ENCODE measurements around the gene DOCK2.

DNA sequence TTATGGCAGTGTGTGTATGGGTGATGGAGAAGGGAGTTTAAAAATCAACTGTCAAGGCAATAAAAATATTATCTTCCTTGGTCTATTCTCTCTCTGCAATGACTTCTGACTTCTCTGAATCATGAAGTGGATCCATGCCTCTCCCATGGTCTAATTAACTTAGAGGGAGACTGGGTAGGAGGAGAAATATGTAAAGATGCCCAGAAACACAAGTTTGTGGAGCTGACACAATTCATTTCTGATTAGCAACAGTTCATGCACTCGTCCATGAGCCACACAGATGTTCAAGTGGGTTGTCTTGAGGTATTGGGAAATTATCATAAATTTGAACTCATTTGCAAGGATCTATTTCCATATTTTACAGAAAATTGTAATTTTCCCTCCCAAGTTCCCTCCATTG is 305.1 kb downstream of the DOCK2 start:
- TF ChIP-seq POLR2A (IDR thresholded peaks at IDR 0.05; ENCODE audit: low read depth, low read length) (no peak), EZH2 (IDR thresholded peaks at IDR 0.05; ENCODE audit: borderline replicate concordance, low read depth, low read length, severe bottlenecking) (no peak), FOS (IDR thresholded peaks at IDR 0.05; ENCODE audit: borderline replicate concordance, insufficient read depth, low read length) (no peak), POLR2AphosphoS5 (IDR thresholded peaks at IDR 0.05; ENCODE audit: insufficient read depth, low read depth, low read length) (no peak), GATA2 (IDR thresholded peaks at IDR 0.05; ENCODE audit: insufficient read depth, insufficient read length, low read depth, low read length) (no peak), JUN (IDR thresholded peaks at IDR 0.05; ENCODE audit: borderline replicate concordance, insufficient read depth, insufficient read length, low read depth) (no peak)
- TF ChIP-seq, protein P1, sequence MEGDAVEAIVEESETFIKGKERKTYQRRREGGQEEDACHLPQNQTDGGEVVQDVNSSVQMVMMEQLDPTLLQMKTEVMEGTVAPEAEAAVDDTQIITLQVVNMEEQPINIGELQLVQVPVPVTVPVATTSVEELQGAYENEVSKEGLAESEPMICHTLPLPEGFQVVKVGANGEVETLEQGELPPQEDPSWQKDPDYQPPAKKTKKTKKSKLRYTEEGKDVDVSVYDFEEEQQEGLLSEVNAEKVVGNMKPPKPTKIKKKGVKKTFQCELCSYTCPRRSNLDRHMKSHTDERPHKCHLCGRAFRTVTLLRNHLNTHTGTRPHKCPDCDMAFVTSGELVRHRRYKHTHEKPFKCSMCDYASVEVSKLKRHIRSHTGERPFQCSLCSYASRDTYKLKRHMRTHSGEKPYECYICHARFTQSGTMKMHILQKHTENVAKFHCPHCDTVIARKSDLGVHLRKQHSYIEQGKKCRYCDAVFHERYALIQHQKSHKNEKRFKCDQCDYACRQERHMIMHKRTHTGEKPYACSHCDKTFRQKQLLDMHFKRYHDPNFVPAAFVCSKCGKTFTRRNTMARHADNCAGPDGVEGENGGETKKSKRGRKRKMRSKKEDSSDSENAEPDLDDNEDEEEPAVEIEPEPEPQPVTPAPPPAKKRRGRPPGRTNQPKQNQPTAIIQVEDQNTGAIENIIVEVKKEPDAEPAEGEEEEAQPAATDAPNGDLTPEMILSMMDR (IDR thresholded peaks at IDR 0.05; ENCODE audit: extremely low read depth in 1 of 2, insufficient read depth in 1 of 2, low read depth in 1 of 2, low read length in 2 of 2): no peak
- TF ChIP-seq, protein P2, sequence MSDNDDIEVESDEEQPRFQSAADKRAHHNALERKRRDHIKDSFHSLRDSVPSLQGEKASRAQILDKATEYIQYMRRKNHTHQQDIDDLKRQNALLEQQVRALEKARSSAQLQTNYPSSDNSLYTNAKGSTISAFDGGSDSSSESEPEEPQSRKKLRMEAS (IDR thresholded peaks at IDR 0.05; ENCODE audit: insufficient read depth, insufficient read length): no peak
